Thyroid gland (tissue), 4 donors: ENCODE measurements around the gene ODAD2. TPM values are rescaled to one million over a fixed set of nuclear protein-coding genes. Genes with fewer than 3 reads are reported as not detected.
"Not testable (repeated sequence)": the region's sequence is repeated elsewhere in the genome, so short reads cannot be mapped to it uniquely, and the experiment has no call there.

Experiments
- DNase-seq, 2 donors: peaks; one replicate each; pipeline ENCODE4 v3.0.0-alpha.2; 2019
- H3K27ac ChIP-seq, 3 donors: fragments of 200-600 bp; sonication (generic); 1 replicate in 2 of 3; 2 replicates in 1 of 3; pipeline ENCODE4 v1.5.1; 2016 to 2019; ENCODE audit warnings: mild to moderate bottlenecking in 1 of 3, moderate library complexity in 1 of 3
- H3K27me3 ChIP-seq: fragments of 200-600 bp; sonication (generic); one replicate; pipeline ENCODE4 v1.5.1; 2019
- H3K36me3 ChIP-seq, 2 donors: fragments of 200-600 bp; sonication (generic); one replicate each; pipeline ENCODE4 v1.5.1; 2016 to 2019
- H3K4me1 ChIP-seq, 2 donors: fragments of 200-600 bp; sonication (generic); one replicate each; pipeline ENCODE4 v1.5.1; 2017 to 2019
- H3K4me3 ChIP-seq, 3 donors: fragments of 200-600 bp; sonication (generic); replicated peaks in 1 of 3; 1 replicate in 2 of 3; 2 replicates in 1 of 3; pipeline ENCODE4 v1.5.1; 2016; ENCODE audit warnings: mild to moderate bottlenecking in 1 of 3
- H3K9me3 ChIP-seq: fragments of 200-600 bp; sonication (generic); one replicate; pipeline ENCODE4 v1.5.1; 2017
- POLR2A ChIP-seq, 2 donors: fragments of 450-650 bp; IDR thresholded peaks; one replicate each; pipeline ENCODE4 v1.6.1; 2017; ENCODE audit warnings: antibody characterized with exemption in 2 of 2, mild to moderate bottlenecking in 2 of 2, moderate library complexity in 1 of 2
- WGBS, 2 donors: methylation state at CpG; one replicate each; pipeline ENCODE4 v1.1.5; 2017; 5-methylcytosine and 5-hydroxymethylcytosine counted together
- intact Hi-C: fragments of 100-400 bp; cut with DNase I; formaldehyde crosslinking; loops from one replicate; pipeline ENCODE4 v1.15.1; 2023
- total RNA-seq, 4 donors: library from RNA; depleted of rRNA; stranded (reverse); fragments of >200 nt; gene quantifications; one replicate each; pipeline ENCODE4 v1.2.3, GENCODE V29; 2016
- TF ChIP-seq, protein P1 (sequence below), 6 experiments: fragments of 200-600 bp in 3 of 6; fragments of 450-650 bp in 3 of 6; sonication (generic) in 3 of 6; IDR thresholded peaks; one replicate each; pipeline ENCODE4 v1.5.1; 2016 to 2019; ENCODE audit warnings: antibody characterized with exemption in 6 of 6, mild to moderate bottlenecking in 2 of 6, inconsistent platforms in 1 of 6, moderate library complexity in 1 of 6

ODAD2 gene
- total RNA-seq, 4 donors from 2014 or later: 0.11 to 0.50 TPM; not detected in 2

DNA sequence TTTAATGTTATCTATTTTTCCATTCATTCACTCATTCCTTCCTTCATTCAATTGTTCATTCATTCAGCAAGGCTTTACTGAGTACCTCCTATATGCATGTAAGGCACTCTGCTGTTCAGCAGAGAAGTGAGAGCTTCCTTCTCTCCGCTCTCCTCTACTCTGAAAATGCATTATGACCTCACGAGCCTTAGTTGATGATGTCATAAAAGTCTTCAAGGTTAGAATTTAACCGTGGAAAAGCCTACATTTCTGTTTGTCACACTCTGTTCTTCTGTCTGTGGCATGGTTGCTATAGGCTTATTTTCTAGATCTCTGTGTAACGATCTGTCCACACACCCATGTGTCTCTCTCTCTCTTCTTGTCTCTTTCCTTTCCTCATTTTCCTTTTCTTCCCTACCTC lies 17.1 kb downstream of the ODAD2 start:
- H3K4me3 ChIP-seq: no peak overlapping the region
- intact Hi-C loops: no loop called here
- no peak overlapping the region for H3K27ac ChIP-seq
- no peaks in the 10 kb centered on the region for H3K4me1 ChIP-seq
- no peaks in the 10 kb centered on the region for H3K27me3 ChIP-seq
- H3K9me3 ChIP-seq: no peaks in the 10 kb centered on the region
- WGBS, 2 donors: 88 to 93% methylated on average over 4 of the region's 4 CpGs
- TF ChIP-seq POLR2A (IDR thresholded peaks at IDR 0.05): no peak
- TF ChIP-seq, protein P1, sequence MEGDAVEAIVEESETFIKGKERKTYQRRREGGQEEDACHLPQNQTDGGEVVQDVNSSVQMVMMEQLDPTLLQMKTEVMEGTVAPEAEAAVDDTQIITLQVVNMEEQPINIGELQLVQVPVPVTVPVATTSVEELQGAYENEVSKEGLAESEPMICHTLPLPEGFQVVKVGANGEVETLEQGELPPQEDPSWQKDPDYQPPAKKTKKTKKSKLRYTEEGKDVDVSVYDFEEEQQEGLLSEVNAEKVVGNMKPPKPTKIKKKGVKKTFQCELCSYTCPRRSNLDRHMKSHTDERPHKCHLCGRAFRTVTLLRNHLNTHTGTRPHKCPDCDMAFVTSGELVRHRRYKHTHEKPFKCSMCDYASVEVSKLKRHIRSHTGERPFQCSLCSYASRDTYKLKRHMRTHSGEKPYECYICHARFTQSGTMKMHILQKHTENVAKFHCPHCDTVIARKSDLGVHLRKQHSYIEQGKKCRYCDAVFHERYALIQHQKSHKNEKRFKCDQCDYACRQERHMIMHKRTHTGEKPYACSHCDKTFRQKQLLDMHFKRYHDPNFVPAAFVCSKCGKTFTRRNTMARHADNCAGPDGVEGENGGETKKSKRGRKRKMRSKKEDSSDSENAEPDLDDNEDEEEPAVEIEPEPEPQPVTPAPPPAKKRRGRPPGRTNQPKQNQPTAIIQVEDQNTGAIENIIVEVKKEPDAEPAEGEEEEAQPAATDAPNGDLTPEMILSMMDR (IDR thresholded peaks at IDR 0.05): no peak
- DNase-seq: no peak
- no peaks in the 10 kb centered on the region for H3K36me3 ChIP-seq

DNA sequence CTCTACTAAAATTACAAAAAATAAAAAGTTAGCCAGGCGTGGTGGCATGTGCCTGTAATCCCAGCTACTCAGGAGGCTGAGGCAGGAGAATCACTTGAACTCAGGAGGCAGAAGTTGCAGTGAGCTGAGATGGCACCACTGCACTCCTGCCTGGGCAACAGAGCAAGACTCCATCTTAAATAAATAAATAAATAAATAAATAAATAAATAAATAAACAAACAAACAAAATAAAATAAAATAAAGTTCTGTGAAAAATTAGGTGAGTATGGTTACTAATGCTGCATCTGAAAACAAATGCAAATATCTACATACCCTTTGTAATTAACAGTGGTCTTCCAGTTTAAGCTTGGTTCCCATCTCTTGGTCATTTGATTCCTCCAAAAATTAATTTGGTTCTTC lies 28.1 kb downstream of the ODAD2 start:
- intact Hi-C loops, H3K4me3 ChIP-seq, H3K27me3 ChIP-seq, H3K4me1 ChIP-seq, H3K36me3 ChIP-seq, H3K9me3 ChIP-seq, H3K27ac ChIP-seq, DNase-seq: not testable (repeated sequence)
- WGBS, 2 donors: 81 to 94% methylated on average over 1 of the region's 1 CpG

DNA sequence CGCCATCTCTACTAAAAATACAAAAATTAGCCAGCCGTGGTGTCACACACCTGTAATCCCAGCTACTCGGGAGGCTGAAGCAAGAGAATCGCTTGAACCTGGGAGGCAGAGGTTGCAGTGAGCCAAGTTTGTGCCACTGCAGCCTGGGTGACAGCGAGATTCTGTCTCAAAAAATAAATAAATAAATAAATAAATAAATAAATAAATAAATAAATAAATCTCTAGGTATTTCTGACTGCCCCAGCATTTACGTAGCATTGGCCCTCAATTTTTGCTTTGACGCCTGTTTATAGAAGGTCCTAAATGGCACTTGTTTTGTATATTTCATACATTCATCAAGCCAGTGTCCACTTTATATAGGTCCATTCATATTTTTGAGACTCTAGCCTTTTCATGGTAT lies 28.9 kb downstream of the ODAD2 start:
- 84 to 88% methylated on average over 7 of the region's 7 CpGs for WGBS, 2 donors
- H3K27ac ChIP-seq, intact Hi-C loops: not testable (repeated sequence)

DNA sequence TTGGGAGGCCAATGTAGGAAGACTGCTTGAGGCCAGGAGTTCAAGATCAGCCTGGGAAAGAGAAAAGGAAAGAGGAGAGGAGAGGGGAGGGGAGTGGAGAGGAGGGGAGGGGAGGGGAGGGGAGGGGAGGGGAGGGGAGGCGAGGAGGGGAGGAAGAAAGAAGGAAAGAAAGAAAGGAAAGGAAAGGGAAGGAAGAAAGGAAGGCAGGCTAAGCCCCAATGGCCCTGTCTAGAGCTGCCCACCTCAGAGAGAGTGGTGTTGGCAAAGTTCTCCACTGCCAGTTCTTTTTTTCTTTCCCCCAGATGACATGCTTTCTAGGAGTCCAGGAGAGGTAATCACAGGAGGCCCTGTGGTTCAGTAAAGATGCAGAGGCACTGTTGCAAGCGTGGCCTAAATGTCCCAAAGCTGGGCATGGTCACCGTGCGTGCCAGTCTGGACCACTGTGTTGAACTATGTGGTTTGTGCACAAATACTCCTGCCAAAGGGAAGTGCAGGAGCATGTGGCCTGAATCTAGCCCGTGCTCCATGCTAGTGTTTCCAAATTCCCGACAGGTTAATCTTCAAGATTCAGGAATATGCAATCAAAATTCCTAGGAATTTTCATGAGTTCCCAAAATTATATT lies 39.7 kb downstream of the ODAD2 start:
- no peaks in the 10 kb centered on the region for H3K27me3 ChIP-seq
- H3K27ac ChIP-seq: no peak overlapping the region
- no peak for DNase-seq
- H3K4me3 ChIP-seq: no peak overlapping the region
- WGBS, 2 donors: 90 to 92% methylated on average over 6 of the region's 6 CpGs
- TF ChIP-seq, protein P1 (IDR thresholded peaks at IDR 0.05): no peak
- TF ChIP-seq POLR2A (IDR thresholded peaks at IDR 0.05): no peak
- H3K36me3 ChIP-seq: no peaks in the 10 kb centered on the region
- intact Hi-C loops: no loop called here
- H3K9me3 ChIP-seq: no peaks in the 10 kb centered on the region
- H3K4me1 ChIP-seq: no peaks in the 10 kb centered on the region

More for the DNA sequence above, 28.9 kb downstream of the ODAD2 start:
- not testable (repeated sequence) for H3K36me3 ChIP-seq, H3K9me3 ChIP-seq, DNase-seq, H3K4me3 ChIP-seq, H3K4me1 ChIP-seq, H3K27me3 ChIP-seq

DNA sequence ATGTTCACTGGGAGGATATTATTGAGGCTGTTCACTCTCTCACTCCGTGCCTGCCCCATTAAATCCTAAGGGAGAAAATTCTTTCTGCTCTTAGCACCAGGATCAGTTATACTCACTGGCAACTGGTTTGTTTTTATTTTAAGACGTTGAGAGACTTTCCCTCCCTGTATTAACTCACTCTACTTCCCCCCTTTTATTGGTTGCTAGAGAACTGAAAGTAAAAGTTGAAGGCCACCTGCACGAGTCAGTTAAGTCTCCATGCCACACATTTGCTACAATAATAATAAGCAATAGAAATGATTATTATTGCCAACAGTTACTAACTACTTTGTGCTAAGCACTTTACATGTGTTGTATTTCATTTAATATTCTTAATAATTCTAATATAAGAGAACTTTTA lies 40.5 kb downstream of the ODAD2 start:
- intact Hi-C loops, DNase-seq, H3K27ac ChIP-seq, H3K36me3 ChIP-seq, H3K4me1 ChIP-seq, H3K9me3 ChIP-seq, H3K27me3 ChIP-seq, H3K4me3 ChIP-seq: not testable (repeated sequence)
- 20 to 25% methylated on average over 3 of the region's 3 CpGs for WGBS, 2 donors

DNA sequence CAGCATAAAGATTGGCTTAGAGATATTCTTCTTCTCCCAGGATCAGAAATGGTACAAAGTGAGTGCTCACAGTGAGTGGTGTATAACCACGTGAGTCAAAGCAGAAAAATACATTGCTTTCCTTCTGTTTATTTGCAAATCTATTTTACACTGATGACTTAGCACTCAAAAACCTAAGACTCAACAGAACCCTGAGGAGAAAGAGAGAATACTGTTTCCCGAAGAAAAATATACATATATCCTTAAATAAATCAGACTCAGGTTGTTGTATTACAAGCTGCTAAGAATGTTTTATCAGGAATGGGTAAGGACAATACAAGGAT lies 48.7 kb downstream of the ODAD2 start:
- no peak for DNase-seq
- TF ChIP-seq, protein P1 (IDR thresholded peaks at IDR 0.05): no peak
- no peak for TF ChIP-seq POLR2A (IDR thresholded peaks at IDR 0.05)
- Histone ChIP-seq H3K27me3 (no peaks in the 10 kb centered on the region), H3K27ac (no peak overlapping the region), H3K4me1 (no peaks in the 10 kb centered on the region), H3K36me3 (no peaks in the 10 kb centered on the region), H3K9me3 (no peaks in the 10 kb centered on the region), H3K4me3 (no peak overlapping the region)
- 63 to 64% methylated on average over 2 of the region's 2 CpGs for WGBS, 2 donors
- intact Hi-C loops: no loop called here
